ENCODE measurements around the gene ZNF775.
"Not testable (repeated sequence)": the region's sequence is repeated elsewhere in the genome, so short reads cannot be mapped to it uniquely, and the experiment has no call there.

ZNF775 gene

GRCh38 chr7:150383710-150384397 is 4.7 kb downstream of the ZNF775 start:
- DNase-seq = no peak

- DNase-seq = no peak
Observed at GRCh38 chr7:150384406-150385301, 5.5 kb downstream of the ZNF775 start.

- no peak for DNase-seq
Observed at GRCh38 chr7:150385302-150385723, 6.2 kb downstream of the ZNF775 start.

- not testable (repeated sequence) for DNase-seq
Observed at GRCh38 chr7:150385884-150386283, 6.8 kb downstream of the ZNF775 start.

GRCh38 chr7:150388306-150388705 is 9.2 kb downstream of the ZNF775 start:
- no peak for DNase-seq

GRCh38 chr7:150388709-150389531 is 9.8 kb downstream of the ZNF775 start:
- no peak for DNase-seq

- no peak for DNase-seq
Observed at GRCh38 chr7:150389532-150389816, 10.3 kb downstream of the ZNF775 start.

- DNase-seq = no peak
Observed at GRCh38 chr7:150390205-150390604, 11.1 kb downstream of the ZNF775 start.

GRCh38 chr7:150393325-150393724 is 14.2 kb downstream of the ZNF775 start:
- DNase-seq = no peak

- no peak for DNase-seq
Observed at GRCh38 chr7:150396426-150396825, 17.3 kb downstream of the ZNF775 start.

GRCh38 chr7:150396851-150397260 is 17.7 kb downstream of the ZNF775 start:
- no peak for DNase-seq

- DNase-seq = no peak
Observed at GRCh38 chr7:150397346-150398107, 18.4 kb downstream of the ZNF775 start.

- DNase-seq = no peak
Observed at GRCh38 chr7:150398108-150398964, 19.2 kb downstream of the ZNF775 start.

- no peak for DNase-seq
Observed at GRCh38 chr7:150398965-150399320, 19.8 kb downstream of the ZNF775 start.

GRCh38 chr7:150399421-150400007 is 20.4 kb downstream of the ZNF775 start:
- DNase-seq = no peak

- DNase-seq = peak; percentile 88
Observed at GRCh38 chr7:150400008-150400787, 21.1 kb downstream of the ZNF775 start.

- no peak for DNase-seq
Observed at GRCh38 chr7:150400788-150401423, 21.8 kb downstream of the ZNF775 start.

GRCh38 chr7:150401424-150401790 is 22.3 kb downstream of the ZNF775 start:
- no peak for DNase-seq

GRCh38 chr7:150401861-150402631 is 22.9 kb downstream of the ZNF775 start:
- no peak for DNase-seq

Data from kidney glomerular epithelial cell (primary cell).